Endodermal cell (in vitro differentiated cells): Measurements from ENCODE around the gene RPAP2. TPM values are rescaled to one million over a fixed set of nuclear protein-coding genes. Genes with fewer than 3 reads are reported as not detected.

ENCODE experiments used
- DNase-seq: peaks from one replicate; pipeline ENCODE4 v3.0.0-alpha.2; 2017
- H3K27ac ChIP-seq: 2 replicates; pipeline ENCODE4 v1.5.1; 2013; ENCODE audit warnings: mild to moderate bottlenecking, low read depth, low read length, moderate library complexity
- H3K27me3 ChIP-seq: 2 replicates; pipeline ENCODE4 v1.6.1; 2013; ENCODE audit warnings: mild to moderate bottlenecking, low read length, moderate library complexity; ENCODE audit not compliant: insufficient read depth, control insufficient read depth, poor library complexity, severe bottlenecking
- H3K36me3 ChIP-seq: 2 replicates; pipeline ENCODE4 v1.7.0; 2013; ENCODE audit warnings: mild to moderate bottlenecking, low read length, moderate library complexity; ENCODE audit not compliant: control insufficient read depth, insufficient read depth
- H3K4me1 ChIP-seq: one replicate; pipeline ENCODE4 v1.7.0; 2013; ENCODE audit warnings: low read length; ENCODE audit not compliant: control insufficient read depth, insufficient read depth
- H3K4me3 ChIP-seq: 2 replicates; pipeline ENCODE4 v1.5.1; 2013; ENCODE audit warnings: mild to moderate bottlenecking, low read length, moderate library complexity
- H3K9ac ChIP-seq: 2 replicates; pipeline ENCODE4 v1.6.1; 2013; ENCODE audit warnings: mild to moderate bottlenecking, low read length, moderate library complexity; ENCODE audit not compliant: poor library complexity, severe bottlenecking; ENCODE audit errors: extremely low read depth
- H3K9me3 ChIP-seq: 2 replicates; pipeline ENCODE4 v1.6.1; 2013; ENCODE audit warnings: mild to moderate bottlenecking, low read length, moderate library complexity; ENCODE audit not compliant: control insufficient read depth
- H3K27ac Mint-ChIP-seq: 2 replicates; pipeline ENCODE4 v1.8.0; 2020; ENCODE audit warnings: mixed read lengths
- H3K27me3 Mint-ChIP-seq: 2 replicates; pipeline ENCODE4 v1.8.0; 2021; ENCODE audit warnings: mild to moderate bottlenecking, mixed read lengths; ENCODE audit not compliant: insufficient read depth
- H3K36me3 Mint-ChIP-seq: 2 replicates; pipeline ENCODE4 v1.8.0; 2020; ENCODE audit warnings: low read depth, mixed read lengths
- H3K4me1 Mint-ChIP-seq: 2 replicates; pipeline ENCODE4 v1.8.0; 2020; ENCODE audit warnings: mixed read lengths
- H3K4me3 Mint-ChIP-seq: 2 replicates; pipeline ENCODE4 v1.8.0; 2020; ENCODE audit warnings: mild to moderate bottlenecking, moderate library complexity, mixed read lengths
- H3K9me3 Mint-ChIP-seq: 2 replicates; pipeline ENCODE4 v1.8.0; 2020; ENCODE audit warnings: mild to moderate bottlenecking, mixed read lengths
- WGBS, 2 experiments: methylation state at CpG; one replicate each; pipeline versions ENCODE4 v1.1.5 to v1.1.7; 2013; ENCODE audit warnings: missing lambda C conversion rate in 2 of 2, mixed read lengths in 1 of 2; ENCODE audit not compliant: insufficient coverage in 1 of 2, insufficient read length in 1 of 2; 5-methylcytosine and 5-hydroxymethylcytosine counted together
- total RNA-seq, 2 donors: library from RNA; stranded (reverse); fragmentation: NEBNext Ultra II Directional in 1 of 2; extraction: Animal tissue kit (Norgen Biotek cat#: 25700) in 1 of 2; gene quantifications; 2 replicates in 1 of 2; 3 replicates in 1 of 2; pipeline ENCODE4 v1.2.1, GENCODE V29; 2021
- TF ChIP-seq, protein P1 (sequence below): fragments of 200-600 bp; sonication (generic); conservative IDR thresholded peaks from 2 replicates; pipeline ENCODE4 v1.5.0; 2021; ENCODE audit warnings: antibody characterized with exemption, mild to moderate bottlenecking

Gene RPAP2
- total RNA-seq, 2 donors from 2014 or later: 38.6 to 43.7 TPM

GRCh38 chr1:92441316-92441696 is 142.4 kb downstream of the RPAP2 start:
- H3K27me3 Mint-ChIP-seq: peaks cover 4% of the 10 kb centered on the region
- WGBS, 2 experiments: 90 to 93% methylated on average over 5 to 9 of the region's 9 CpGs

DNA sequence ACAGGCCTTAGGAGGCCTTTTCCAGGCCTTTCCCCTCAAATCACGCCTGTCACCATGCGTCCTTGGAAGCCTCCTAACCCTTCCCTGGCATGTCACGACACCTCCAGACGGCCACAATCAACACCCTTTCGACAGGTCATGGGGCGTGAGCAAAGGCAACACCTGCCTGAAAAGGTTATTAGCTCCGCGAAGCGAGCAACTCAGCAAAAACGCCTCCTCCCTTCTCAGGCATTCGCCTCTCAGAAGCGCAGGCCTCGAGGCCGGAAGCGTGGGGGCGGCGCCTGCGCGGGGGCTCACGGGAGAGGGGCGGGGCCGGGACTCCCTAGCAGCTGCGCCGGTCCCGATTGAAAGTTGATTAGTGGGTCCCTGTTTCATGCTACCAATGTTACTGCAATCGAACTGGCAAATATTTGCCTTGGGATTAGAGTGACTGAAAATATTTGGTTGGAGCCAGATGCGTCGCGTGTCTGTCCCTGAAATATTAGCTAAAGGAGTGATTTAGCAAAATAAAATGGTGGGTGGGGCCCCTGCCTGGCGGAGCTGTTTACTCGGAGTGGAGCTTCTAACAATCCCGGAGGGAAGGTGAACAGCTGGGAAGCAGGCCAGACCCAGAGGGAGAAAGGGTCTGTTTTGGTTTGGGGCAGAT is 143.0 kb downstream of the RPAP2 start:
- Mint-ChIP-seq H3K27me3 (peaks cover 4% of the 10 kb centered on the region), H3K4me1 (peaks cover 14% of the 10 kb centered on the region), H3K27ac (peak overlapping the region; percentile 88), H3K9me3 (peaks cover 9% of the 10 kb centered on the region), H3K4me3 (peak overlapping the region; percentile 53), H3K36me3 (no peaks in the 10 kb centered on the region)
- no peak overlapping the region for H3K9ac ChIP-seq
- WGBS, 2 experiments: 76 to 78% methylated on average over 20 to 32 of the region's 32 CpGs
- TF ChIP-seq, protein P1, sequence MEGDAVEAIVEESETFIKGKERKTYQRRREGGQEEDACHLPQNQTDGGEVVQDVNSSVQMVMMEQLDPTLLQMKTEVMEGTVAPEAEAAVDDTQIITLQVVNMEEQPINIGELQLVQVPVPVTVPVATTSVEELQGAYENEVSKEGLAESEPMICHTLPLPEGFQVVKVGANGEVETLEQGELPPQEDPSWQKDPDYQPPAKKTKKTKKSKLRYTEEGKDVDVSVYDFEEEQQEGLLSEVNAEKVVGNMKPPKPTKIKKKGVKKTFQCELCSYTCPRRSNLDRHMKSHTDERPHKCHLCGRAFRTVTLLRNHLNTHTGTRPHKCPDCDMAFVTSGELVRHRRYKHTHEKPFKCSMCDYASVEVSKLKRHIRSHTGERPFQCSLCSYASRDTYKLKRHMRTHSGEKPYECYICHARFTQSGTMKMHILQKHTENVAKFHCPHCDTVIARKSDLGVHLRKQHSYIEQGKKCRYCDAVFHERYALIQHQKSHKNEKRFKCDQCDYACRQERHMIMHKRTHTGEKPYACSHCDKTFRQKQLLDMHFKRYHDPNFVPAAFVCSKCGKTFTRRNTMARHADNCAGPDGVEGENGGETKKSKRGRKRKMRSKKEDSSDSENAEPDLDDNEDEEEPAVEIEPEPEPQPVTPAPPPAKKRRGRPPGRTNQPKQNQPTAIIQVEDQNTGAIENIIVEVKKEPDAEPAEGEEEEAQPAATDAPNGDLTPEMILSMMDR: no peak
- no peaks in the 10 kb centered on the region for H3K36me3 ChIP-seq
- peak; percentile 90 for DNase-seq
- peak overlapping the region; percentile 69 for H3K27ac ChIP-seq
- no peaks in the 10 kb centered on the region for H3K27me3 ChIP-seq
- H3K4me3 ChIP-seq: no peak overlapping the region
- H3K9me3 ChIP-seq: peaks cover 4% of the 10 kb centered on the region
- H3K4me1 ChIP-seq: peaks cover 3% of the 10 kb centered on the region

More at GRCh38 chr1:92441316-92441696, 142.4 kb downstream of the RPAP2 start:
- no peaks in the 10 kb centered on the region for H3K4me1 ChIP-seq
- peaks cover 4% of the 10 kb centered on the region for H3K9me3 ChIP-seq
- Mint-ChIP-seq H3K9me3 (peaks cover 15% of the 10 kb centered on the region), H3K4me3 (peak overlapping the region; percentile 53), H3K27ac (peak overlapping the region; percentile 88), H3K4me1 (peaks cover 9% of the 10 kb centered on the region), H3K36me3 (no peaks in the 10 kb centered on the region)
- H3K27me3 ChIP-seq: no peaks in the 10 kb centered on the region
- no peaks in the 10 kb centered on the region for H3K36me3 ChIP-seq
- TF ChIP-seq, protein P1: no peak
- no peak overlapping the region for H3K9ac ChIP-seq
- no peak for DNase-seq
- no peak overlapping the region for H3K4me3 ChIP-seq
- no peak overlapping the region for H3K27ac ChIP-seq

- no peaks in the 10 kb centered on the region for H3K36me3 ChIP-seq
- no peak for DNase-seq
- Mint-ChIP-seq H3K27ac (peak overlapping the region; percentile 76), H3K27me3 (peaks cover 4% of the 10 kb centered on the region), H3K4me1 (peaks cover 20% of the 10 kb centered on the region), H3K36me3 (no peaks in the 10 kb centered on the region), H3K4me3 (peak overlapping the region; percentile 53), H3K9me3 (peaks cover 7% of the 10 kb centered on the region)
- no peak overlapping the region for H3K9ac ChIP-seq
- H3K9me3 ChIP-seq: peaks cover 4% of the 10 kb centered on the region
- no peaks in the 10 kb centered on the region for H3K27me3 ChIP-seq
- H3K4me3 ChIP-seq: no peak overlapping the region
- peaks cover 5% of the 10 kb centered on the region for H3K4me1 ChIP-seq
- WGBS, 2 experiments: 90 to 94% methylated on average over 4 to 5 of the region's 5 CpGs
- peak overlapping the region; percentile 69 for H3K27ac ChIP-seq
- TF ChIP-seq, protein P1: no peak
These were observed 143.5 kb downstream of the RPAP2 start for GRCh38 chr1:92442351-92442750.
